Lower leg skin (tissue), 3 donors: ENCODE data around the gene CHKA.

Source experiments
- CTCF ChIP-seq, 3 donors: fragments of 450-650 bp; IDR thresholded peaks; one replicate each; pipeline ENCODE4 v1.5.1; 2016; ENCODE audit warnings: antibody characterized with exemption in 3 of 3, mild to moderate bottlenecking in 3 of 3, moderate library complexity in 2 of 3
- POLR2A ChIP-seq, 2 donors: fragments of 450-650 bp; IDR thresholded peaks; one replicate each; pipeline ENCODE4 v1.6.1; 2016 to 2017; ENCODE audit warnings: antibody characterized with exemption in 2 of 2, mild to moderate bottlenecking in 1 of 2, moderate library complexity in 1 of 2

GRCh38 chr11:68113986-68114385 lies 7.2 kb downstream of the CHKA start:
- TF ChIP-seq CTCF (IDR thresholded peaks at IDR 0.05) (no peak), POLR2A (IDR thresholded peaks at IDR 0.05) (no peak)
